Activated B cell treated with CpG ODN at 0.5 μM for 24 hours (primary cell): ENCODE data around the gene DLGAP1. TPM values are rescaled to one million over a fixed set of nuclear protein-coding genes. Genes with fewer than 3 reads are reported as not detected.

ENCODE experiments used
- ATAC-seq: fragments of 200-7000 bp; cut with Tn5 transposase; one replicate; pipeline ENCODE4 v1.10.0; 2021; ENCODE audit warnings: low read depth, mild to moderate bottlenecking, moderate library complexity
- CTCF ChIA-PET: fragments of 350-600 bp; sonication (Branson Sonifier 250); formaldehyde crosslinking; loops from one replicate; lab custom pipeline; 2021; ENCODE audit warnings: antibody characterized with exemption; lab: Charles Lee
- POLR2A ChIA-PET: fragments of 350-600 bp; sonication (Branson Sonifier 250); formaldehyde crosslinking; loops from one replicate; lab custom pipeline; 2021; ENCODE audit warnings: antibody characterized with exemption; lab: Charles Lee
- DNase-seq: peaks from one replicate; pipeline ENCODE4 v3.0.0; 2022
- H3K27ac Mint-ChIP-seq: one replicate; pipeline ENCODE4 v1.8.0; 2020; ENCODE audit warnings: mixed read lengths
- H3K27me3 Mint-ChIP-seq: one replicate; pipeline ENCODE4 v1.8.0; 2021; ENCODE audit warnings: mixed read lengths
- H3K36me3 Mint-ChIP-seq: one replicate; pipeline ENCODE4 v1.8.0; 2021; ENCODE audit warnings: low read depth, mixed read lengths
- H3K4me1 Mint-ChIP-seq: one replicate; pipeline ENCODE4 v1.8.0; 2021; ENCODE audit warnings: mixed read lengths
- H3K4me3 Mint-ChIP-seq: one replicate; pipeline ENCODE4 v1.8.0; 2020; ENCODE audit warnings: mild to moderate bottlenecking, mixed read lengths
- H3K9me3 Mint-ChIP-seq: one replicate; pipeline ENCODE4 v1.8.0; 2020; ENCODE audit warnings: mixed read lengths
- intact Hi-C: fragments of 100-400 bp; cut with micrococcal nuclease; formaldehyde crosslinking; loops from one replicate; pipeline ENCODE4 v1.15.1; 2024
- total RNA-seq: library from RNA; stranded (reverse); gene quantifications from 2 replicates; pipeline ENCODE4 v1.2.3, GENCODE V29; 2022
- TF ChIP-seq, protein P1 (sequence below): fragments of 200-600 bp; IDR thresholded peaks from one replicate; pipeline ENCODE4 v1.8.0; 2022; ENCODE audit warnings: antibody characterized with exemption, mild to moderate bottlenecking

Gene DLGAP1
- total RNA-seq, 1 donor from 2014 or later = 0.18 TPM

GRCh38 chr18:3907955-3908354 lies 547.2 kb downstream of the DLGAP1 start:
- H3K27ac Mint-ChIP-seq = no peak overlapping the region
- TF ChIP-seq, protein P1, sequence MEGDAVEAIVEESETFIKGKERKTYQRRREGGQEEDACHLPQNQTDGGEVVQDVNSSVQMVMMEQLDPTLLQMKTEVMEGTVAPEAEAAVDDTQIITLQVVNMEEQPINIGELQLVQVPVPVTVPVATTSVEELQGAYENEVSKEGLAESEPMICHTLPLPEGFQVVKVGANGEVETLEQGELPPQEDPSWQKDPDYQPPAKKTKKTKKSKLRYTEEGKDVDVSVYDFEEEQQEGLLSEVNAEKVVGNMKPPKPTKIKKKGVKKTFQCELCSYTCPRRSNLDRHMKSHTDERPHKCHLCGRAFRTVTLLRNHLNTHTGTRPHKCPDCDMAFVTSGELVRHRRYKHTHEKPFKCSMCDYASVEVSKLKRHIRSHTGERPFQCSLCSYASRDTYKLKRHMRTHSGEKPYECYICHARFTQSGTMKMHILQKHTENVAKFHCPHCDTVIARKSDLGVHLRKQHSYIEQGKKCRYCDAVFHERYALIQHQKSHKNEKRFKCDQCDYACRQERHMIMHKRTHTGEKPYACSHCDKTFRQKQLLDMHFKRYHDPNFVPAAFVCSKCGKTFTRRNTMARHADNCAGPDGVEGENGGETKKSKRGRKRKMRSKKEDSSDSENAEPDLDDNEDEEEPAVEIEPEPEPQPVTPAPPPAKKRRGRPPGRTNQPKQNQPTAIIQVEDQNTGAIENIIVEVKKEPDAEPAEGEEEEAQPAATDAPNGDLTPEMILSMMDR = no peak
- H3K4me3 Mint-ChIP-seq = no peak overlapping the region
- no peaks in the 10 kb centered on the region for H3K36me3 Mint-ChIP-seq
- DNase-seq = no peak
- no peak for ATAC-seq
- intact Hi-C loops = no loop called here
- H3K27me3 Mint-ChIP-seq = no peaks in the 10 kb centered on the region
- H3K9me3 Mint-ChIP-seq = no peaks in the 10 kb centered on the region
- H3K4me1 Mint-ChIP-seq = no peaks in the 10 kb centered on the region
- POLR2A ChIA-PET = no interaction called here
- CTCF ChIA-PET = no interaction called here

- H3K36me3 Mint-ChIP-seq = no peaks in the 10 kb centered on the region
- CTCF ChIA-PET = no interaction called here
Observed at GRCh38 chr18:3906116-3906750, 548.9 kb downstream of the DLGAP1 start.

GRCh38 chr18:3903337-3903736 lies 551.8 kb downstream of the DLGAP1 start:
- intact Hi-C loops = no loop called here
- CTCF ChIA-PET = no interaction called here

More at GRCh38 chr18:3906116-3906750, 548.9 kb downstream of the DLGAP1 start:
- Mint-ChIP-seq H3K27me3 (no peaks in the 10 kb centered on the region), H3K27ac (no peak overlapping the region), H3K4me3 (no peak overlapping the region), H3K4me1 (no peaks in the 10 kb centered on the region), H3K9me3 (no peaks in the 10 kb centered on the region)
- TF ChIP-seq, protein P1 = no peak
- POLR2A ChIA-PET = no interaction called here
- DNase-seq = no peak
- intact Hi-C loops = no loop called here
- ATAC-seq = no peak

GRCh38 chr18:3902676-3903075 lies 552.4 kb downstream of the DLGAP1 start:
- DNase-seq = no peak
- no peaks in the 10 kb centered on the region for H3K4me1 Mint-ChIP-seq
- ChIA-PET POLR2A (no interaction called here), CTCF (no interaction called here)
- H3K27me3 Mint-ChIP-seq = peaks cover 4% of the 10 kb centered on the region
- TF ChIP-seq, protein P1 = no peak
- H3K9me3 Mint-ChIP-seq = no peaks in the 10 kb centered on the region
- no peaks in the 10 kb centered on the region for H3K36me3 Mint-ChIP-seq
- H3K27ac Mint-ChIP-seq = no peak overlapping the region
- ATAC-seq = no peak
- intact Hi-C loops = no loop called here
- H3K4me3 Mint-ChIP-seq = no peak overlapping the region

More at GRCh38 chr18:3903337-3903736, 551.8 kb downstream of the DLGAP1 start:
- TF ChIP-seq, protein P1 = no peak
- Mint-ChIP-seq H3K4me3 (no peak overlapping the region), H3K27ac (no peak overlapping the region), H3K9me3 (no peaks in the 10 kb centered on the region), H3K4me1 (no peaks in the 10 kb centered on the region), H3K27me3 (peaks cover 4% of the 10 kb centered on the region), H3K36me3 (no peaks in the 10 kb centered on the region)
- DNase-seq = no peak
- POLR2A ChIA-PET = no interaction called here
- no peak for ATAC-seq

- ChIA-PET CTCF (no interaction called here), POLR2A (no interaction called here)
- Mint-ChIP-seq H3K9me3 (no peaks in the 10 kb centered on the region), H3K4me3 (no peak overlapping the region), H3K36me3 (no peaks in the 10 kb centered on the region), H3K27me3 (peaks cover 4% of the 10 kb centered on the region), H3K27ac (no peak overlapping the region), H3K4me1 (no peaks in the 10 kb centered on the region)
- intact Hi-C loops = no loop called here
- TF ChIP-seq, protein P1 = no peak
- DNase-seq (no peak), ATAC-seq (no peak)
Observed at GRCh38 chr18:3901811-3902210, 553.3 kb downstream of the DLGAP1 start.
